Body of pancreas (tissue), 4 donors: ENCODE results near the gene CUEDC2.

Experiments
- CTCF ChIP-seq, 7 experiments: fragments of 450-650 bp in 4 of 7; fragments of 200-600 bp in 3 of 7; sonication (generic) in 3 of 7; IDR thresholded peaks; one replicate each; pipeline ENCODE4 v1.5.1; 2016 to 2019; ENCODE audit warnings: antibody characterized with exemption in 7 of 7
- POLR2A ChIP-seq, 3 donors: fragments of 450-650 bp; IDR thresholded peaks; one replicate each; pipeline ENCODE4 v1.6.1; 2016; ENCODE audit warnings: antibody characterized with exemption in 3 of 3, mild to moderate bottlenecking in 2 of 3

- TF ChIP-seq POLR2A (IDR thresholded peaks at IDR 0.05) (no peak), CTCF (IDR thresholded peaks at IDR 0.05) (no peak)
Observed at GRCh38 chr10:102402512-102402896, 29.9 kb downstream of the CUEDC2 start.
